NCI-H146 treated with DMSO at 0.1 percent for 48 hours (cell line): ENCODE data around the gene GRAP2.
"Not testable (repeated sequence)": the region's sequence is repeated elsewhere in the genome, so short reads cannot be mapped to it uniquely, and the experiment has no call there.

Experiments used
- DNase-seq: peaks from one replicate; lab custom pipeline; 2025; ENCODE audit not compliant: unreplicated experiment; lab: John Stamatoyannopoulos, UW

Gene GRAP2

DNA sequence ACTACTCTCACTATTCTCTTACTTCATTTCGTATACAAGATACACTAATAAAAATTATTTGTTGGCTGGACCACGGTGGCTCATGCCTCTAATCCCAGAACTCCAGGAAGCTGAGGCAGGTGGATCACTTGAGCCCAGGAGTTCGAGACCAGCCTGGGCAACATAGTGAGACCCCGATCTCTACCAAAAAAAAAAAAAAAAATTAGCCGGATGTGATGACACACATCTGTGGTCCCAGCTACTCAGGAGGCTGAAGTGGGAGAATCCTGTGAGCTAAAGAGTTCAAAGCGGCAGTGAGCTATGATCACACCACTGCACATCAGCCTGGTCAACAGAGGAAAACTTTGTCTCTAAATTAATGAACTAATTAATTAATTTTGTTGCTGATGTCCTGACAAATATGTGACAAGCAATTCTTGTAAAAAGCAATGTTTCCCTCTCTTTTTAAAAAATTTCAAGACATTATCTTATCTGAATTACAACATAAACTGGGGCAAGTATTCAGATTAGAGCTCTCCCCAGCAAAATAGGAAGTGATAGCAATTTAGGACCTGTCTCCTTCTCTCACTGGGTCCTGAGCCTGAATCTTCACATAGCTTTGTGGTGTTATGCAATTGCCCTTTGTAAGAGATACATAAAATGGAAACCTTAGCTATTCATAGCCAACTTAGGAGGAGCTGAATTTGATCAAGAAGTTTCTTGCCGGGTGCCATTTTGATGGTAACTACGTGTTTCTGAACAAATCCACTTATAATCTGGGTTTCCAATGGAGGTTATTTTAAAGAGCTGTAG, 41.8 kb downstream of the GRAP2 start:
- no peak for DNase-seq

DNA sequence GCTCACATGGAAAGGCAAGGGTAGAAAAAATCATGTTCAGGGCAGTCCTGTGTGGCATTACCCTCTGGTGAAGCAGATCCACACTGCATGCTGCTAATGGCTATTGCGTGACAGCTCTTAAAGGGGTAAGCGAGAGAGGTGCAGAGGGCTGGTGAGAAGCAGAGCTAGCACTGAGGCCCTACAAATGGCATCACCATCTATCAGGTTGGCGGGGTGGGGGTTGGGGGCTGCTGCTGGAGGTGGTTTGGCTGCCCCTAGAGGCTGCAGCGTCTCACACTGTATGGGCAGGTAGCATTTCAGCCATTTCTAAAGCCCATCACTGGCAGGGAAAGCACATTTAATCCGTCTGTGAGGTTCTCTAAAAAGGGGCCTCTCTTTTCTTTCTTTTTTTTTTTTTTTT, 42.5 kb downstream of the GRAP2 start:
- no peak for DNase-seq

DNA sequence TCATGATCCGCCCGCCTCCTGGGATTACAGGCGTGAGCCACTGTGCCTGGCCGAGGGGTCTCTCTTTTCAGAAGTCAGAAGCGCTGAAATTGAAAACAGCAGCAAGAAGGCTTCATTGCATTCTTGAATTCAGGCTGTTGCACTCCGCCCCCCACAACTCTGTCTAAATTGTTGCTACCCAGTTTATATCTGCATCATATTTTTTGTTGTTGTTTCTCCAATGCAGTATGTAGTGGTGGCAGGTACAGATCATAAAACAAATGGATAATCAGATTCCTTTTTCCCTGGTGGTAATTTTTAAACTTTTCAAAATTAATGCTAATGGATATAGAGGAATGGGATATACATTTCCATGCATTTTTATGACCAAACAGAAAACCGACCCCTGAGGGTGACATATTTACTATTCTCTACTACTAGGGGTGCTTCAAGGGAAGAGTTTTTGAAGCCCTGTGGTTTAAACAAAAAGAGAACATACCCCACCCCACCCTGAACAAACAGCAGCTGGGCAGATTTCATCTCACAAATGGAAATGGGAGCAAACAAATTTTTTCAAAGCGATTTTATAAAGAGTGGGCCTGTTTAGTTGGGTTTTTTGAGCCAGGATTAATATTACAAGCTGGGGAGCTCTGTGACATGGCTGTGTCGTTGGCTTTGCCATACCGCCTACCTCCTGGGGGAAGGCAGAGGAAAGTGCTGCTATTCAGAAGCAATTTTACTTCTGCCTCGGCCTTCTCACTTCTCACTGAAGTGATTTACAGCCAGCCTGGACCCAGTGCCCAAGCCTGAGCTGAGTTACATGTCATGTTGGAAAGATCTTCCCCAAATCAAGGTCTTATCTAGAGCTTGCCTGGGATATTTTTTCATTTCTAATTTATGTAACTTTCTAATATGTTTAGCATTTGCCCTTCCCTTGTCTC, 43.3 kb downstream of the GRAP2 start:
- peak; percentile 50 for DNase-seq

DNA sequence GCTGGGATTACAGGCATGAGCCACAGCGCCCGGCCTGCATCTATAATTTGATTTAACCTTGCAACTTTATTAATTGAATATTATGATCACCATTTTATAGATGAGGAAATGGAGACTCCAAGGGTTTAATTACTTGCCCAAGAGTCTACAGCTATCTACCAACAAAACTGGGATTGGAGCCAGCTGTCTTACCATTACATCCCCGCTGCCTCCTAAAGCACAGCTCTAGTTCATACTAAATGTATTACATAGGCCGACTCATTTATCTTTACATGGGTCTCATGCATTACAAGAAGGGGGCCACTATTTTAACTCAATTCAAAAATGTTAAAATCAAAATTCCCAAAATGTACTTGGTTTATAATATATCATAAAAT, 45.2 kb downstream of the GRAP2 start:
- DNase-seq, result no peak

DNA sequence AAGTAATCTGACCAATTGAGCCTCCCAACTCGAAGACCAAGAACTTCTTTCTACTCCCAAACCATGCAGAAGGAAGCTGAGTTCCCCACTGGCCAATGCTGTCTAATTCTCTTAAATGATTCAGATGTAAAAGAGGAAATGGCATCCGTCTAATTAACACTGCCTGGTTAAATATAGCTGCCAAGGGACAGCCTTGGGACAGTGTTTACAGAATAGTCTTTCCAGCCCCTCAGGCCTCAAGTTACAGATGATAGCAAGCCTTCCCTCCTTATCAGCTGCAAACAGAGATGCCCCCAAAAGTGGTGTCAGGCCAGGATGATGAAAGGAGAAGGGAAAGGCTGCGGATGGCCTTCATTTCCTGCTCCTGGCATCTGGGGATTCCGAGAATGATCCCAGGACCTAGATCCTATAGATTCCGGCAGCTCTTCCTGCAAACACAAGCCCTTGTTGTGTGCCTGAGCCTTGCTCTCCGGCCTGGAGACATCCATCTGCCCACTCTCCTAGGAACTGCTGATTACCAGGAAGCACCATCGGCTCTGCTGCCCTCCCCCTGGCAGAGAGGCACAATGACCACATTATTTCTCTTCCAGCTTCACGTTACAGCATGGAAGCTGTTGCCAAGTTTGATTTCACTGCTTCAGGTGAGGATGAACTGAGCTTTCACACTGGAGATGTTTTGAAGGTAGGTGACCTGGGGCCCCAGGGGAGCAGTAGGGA, 45.8 kb downstream of the GRAP2 start:
- DNase-seq, result peak; percentile 49

DNA sequence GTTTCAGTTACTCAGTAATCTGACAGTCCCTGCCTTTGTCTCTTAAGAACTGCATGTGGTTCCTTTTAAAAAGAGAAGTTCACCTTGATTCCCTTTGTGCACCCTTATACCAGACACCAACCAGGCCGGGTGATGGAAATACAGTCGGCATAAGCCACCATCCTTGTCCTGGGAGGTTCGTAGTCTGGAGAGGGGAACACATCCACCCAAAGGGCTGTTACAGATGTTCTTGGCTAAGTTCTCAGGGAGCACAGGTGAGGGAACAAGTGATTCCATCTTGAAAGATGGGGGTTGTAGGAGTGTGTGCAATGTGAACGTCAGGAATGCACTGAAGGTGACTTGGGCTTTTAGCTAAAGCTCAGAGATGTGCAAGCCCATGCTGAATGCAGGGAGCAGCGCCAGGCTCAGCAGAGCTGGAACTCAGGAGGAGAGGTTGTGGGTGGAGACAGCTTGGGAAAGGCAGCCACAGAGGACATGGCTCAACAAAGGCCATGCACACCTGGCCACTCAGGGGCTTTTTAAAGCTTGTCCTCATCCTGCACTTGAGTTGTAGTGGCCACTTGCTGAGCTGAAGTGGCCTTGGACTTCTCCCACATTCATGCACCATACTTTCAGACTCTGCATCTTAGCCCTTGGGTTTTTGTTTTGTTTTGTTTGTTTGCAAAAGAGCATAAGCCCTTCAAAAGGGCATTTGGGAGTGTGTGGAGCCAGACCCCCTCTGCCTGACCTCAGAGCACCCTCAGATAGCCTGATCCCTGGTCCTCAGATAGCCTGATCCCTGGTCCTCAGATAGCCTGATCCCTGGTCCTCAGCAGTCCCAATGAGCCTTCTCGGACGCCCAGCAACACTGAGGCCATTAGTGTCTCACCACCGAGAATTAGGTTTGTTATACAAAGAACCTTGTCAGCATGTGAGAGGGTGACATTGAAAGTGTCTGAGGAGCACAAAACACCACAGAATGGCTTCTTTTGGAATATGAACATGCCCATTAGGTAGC, 46.6 kb downstream of the GRAP2 start:
- no peak for DNase-seq

DNA sequence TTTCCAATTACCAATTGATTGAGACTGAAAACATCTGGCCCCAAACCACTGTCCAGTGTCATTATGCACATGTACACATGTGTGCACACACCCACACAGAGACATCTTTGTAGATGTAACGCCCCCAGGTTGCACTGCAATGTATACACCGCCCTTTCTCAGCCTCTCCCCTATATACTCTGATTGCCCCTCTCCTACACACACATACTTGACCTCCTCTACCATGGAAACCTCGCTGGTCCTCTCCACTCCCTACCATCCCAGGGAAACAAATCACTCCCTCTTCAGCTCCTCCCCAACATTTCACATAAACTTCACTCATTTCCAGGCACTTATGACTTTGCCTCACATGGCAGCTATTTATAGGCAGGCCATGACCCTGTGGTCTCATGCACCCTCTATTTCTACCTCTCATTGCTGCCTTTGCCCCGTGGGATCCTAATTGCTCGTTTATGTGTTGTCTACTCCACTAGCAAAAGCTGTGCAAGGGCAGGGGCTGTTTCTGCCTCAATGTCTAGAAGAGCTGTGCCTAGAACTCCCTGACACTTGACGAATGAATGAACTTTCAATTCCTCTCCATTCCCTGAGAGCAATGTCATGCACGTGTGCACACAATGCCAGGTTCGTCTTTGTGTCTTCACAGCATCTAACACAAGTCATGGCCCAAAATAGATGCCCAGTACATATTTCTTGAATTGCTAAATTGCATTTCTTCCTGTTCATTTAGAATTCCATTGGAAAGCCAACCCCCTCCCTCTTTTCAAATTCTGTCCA, 49.3 kb downstream of the GRAP2 start:
- no peak for DNase-seq

DNA sequence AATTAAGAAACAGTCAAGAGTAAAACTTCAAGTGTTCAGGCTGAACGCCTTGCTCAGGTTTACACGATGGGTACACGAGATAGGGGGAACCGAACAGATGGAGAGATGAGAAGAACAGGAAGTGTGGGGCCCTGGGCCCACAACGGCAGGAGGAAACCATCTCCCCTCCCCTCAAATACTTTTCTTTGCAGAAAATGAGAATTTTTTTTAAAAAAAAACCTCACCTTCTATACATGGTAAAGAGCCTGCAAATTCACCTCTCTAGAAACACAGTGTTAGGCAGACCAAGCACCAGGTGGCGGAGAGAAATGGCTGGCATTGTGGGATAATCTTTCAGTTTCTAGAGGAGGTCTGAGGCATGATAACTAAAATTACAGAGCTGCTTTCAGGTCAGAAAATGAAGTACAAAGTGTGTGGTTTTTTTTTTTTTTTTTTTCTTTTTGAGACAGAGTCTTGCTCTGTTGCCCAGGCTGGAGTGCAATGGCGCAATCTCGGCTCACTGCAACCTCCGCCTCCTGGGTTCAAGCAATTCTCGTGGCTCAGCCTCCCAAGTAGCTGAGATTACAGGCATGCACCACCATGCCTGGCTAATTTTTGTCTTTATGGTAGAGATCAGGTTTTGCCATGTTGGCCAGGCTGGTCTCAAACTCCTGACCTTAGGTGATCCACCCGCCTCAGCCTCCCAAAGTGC, 50.9 kb downstream of the GRAP2 start:
- DNase-seq, result not testable (repeated sequence)

DNA sequence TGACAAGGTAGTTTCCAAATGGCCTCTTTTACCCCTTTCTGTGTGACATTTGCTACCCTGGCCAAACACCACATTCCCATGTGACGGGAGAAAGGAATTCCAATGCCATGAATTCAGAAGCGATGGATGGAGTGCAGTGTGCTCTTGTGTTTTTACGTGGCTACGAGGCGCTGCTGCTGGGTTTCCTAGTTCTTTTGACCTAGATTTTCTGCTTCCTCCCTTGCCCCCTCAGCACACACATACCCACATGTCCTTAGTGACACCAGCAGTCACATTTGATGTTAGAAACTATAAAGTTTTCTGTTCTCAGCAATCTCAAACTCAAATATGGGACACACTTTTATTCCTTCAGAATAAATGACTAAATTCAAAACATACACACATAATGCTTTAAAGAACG, 51.5 kb downstream of the GRAP2 start:
- no peak for DNase-seq

DNA sequence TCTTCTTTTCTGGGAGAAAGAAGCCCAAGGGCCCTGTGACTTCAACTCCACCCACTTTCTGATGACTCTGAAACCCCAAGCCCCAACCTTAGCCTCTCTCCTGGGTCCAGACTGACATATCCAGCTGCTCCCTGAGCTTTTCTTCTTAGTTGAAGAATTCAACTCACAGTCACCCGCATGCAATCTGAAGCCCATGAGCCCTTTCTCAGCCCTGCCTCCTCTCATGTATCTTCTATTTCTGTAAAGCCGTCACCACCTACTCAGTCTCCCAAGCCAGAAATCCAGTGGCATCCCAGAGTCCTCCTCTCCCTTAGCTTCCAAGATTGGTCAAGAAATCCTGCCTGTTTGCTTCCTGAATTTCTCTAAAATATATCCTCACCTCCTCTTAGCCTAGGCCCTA, 52.2 kb downstream of the GRAP2 start:
- no peak for DNase-seq

DNA sequence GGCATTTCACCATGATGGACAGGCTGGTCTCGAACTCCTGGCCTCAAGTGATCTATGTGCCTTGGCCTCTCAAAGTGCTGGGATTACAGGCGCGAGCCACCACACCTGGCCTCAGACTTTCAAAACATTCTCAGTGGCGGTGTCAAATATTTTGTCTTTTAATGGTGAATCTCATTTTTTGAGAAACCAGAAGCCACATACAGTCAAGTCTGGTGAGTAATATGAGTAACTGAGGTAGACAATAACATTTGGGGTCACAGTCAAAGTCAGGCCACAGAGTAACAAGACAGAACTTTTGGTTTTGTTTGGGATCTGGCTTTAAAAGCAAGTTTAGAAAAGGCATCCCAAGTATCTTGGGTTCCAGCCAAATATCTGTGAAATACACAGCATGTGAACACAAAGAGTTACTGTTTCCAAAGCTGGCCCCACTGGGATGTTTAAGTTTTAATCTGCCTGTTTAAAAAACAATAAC, 53.7 kb downstream of the GRAP2 start:
- no peak for DNase-seq

DNA sequence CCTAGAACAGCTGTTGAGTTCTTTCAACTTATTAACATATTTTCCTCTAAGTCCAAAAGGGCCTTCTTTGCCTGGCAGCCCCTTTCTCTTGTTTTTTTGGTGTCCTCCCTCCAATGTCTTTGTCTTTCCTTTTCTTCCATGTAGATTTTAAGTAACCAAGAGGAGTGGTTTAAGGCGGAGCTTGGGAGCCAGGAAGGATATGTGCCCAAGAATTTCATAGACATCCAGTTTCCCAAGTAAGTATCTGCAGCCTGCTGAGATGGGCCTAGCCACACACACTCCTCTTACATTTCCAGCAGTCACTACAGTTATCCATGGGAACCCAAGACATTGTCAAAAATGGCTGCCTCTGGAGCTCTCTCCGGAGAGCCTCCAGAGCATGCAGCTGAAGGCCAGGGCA, 54.8 kb downstream of the GRAP2 start:
- DNase-seq, result no peak

DNA sequence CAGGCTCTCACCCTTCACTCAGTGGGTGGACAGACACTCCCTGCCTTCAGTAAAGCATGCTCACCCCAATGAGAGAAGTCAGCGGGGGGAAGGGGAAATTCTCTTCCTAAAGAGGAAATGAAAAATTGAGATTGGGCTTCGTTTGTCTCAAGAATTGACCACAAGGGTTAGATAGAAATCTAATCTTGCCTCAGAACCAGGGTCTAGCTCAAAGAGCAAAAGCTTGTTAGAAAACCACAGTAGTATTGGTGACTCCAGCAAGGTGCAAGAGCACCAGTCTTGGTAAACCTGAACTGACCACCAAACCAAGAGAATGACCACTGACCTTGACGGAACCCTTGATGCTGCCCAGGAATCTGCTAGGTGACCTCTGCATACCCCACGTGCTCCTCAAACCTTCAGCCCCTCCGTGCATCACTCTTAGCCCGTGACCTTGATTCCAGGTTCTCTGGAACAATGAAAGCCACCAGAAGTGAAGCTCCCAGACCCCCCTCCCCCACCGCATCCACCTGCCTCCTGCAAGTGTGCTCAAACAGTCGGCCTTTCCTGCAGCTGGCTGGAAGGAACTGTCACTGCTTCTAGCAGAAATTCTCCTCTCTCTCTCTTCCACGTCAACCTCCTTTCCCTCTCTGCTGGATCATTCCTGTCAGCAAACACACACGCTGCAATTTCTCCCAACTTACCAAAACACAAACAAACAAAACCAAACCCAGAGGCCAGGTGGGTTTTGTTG, 56.2 kb downstream of the GRAP2 start:
- DNase-seq, result peak; percentile 4

DNA sequence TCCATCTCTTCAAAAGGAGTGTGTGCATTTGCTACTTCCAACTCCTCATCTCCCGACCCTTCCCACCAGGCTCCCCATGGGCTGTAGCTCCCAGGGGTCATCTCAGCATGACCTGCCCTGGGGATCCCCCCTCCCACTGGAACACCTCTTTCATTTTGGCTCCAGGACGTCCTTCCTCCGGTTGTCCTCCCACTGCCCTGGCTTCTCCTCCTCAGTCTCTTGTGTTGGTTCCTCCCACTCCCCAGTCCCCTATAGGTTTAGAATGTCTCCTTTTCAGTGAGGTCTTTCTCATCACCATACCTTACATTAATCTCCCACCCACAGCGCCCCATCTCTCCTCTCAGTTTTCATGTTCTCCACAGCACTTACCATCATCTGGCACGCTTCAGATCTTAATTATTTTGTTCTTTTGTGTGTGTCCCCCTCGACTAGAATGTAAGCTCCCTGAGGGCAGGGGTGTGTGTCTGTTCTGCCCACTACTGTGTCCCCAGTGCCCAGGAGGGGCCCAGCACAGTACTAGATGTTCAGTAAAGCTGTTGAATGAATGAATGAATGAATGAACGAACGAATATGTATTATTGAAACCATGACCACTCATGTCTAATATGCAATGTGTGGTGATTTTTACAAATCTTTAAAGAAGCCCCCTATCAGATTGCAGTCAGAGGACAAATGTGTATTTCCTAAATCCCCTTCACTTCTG, 57.3 kb downstream of the GRAP2 start:
- no peak for DNase-seq

DNA sequence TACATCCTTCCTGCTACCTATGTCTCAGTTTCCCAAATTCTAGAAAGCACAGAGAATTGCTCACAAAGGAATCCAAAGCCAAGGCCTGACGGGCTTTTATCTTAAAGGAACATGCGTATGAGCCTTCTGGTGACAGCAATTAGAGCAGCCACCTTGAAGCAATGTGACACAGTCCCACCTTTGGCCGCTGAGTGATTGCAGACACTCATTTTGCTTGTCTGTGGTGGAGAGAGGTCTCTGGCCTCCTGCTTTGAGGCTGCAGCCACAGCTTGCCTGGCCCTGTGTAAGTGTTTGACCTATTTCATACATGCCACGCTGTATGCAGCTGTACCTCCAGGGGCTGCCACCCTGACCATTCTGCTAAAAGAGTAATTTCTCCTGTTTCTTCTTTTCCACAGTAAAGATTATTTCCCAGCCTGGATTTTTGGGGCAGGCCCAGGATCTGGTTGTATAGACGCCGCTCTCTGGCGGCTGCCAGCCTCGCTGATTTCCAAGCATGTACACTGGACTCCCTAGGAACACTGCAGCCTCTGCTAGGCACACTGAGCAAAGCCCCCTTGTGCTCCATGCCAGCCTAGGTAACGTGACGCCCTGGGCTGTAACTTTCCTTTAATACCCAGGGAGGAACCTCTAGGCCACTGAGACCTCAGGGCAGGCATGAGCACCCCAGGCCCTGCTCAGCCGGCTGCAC, 58.2 kb downstream of the GRAP2 start:
- no peak for DNase-seq

DNA sequence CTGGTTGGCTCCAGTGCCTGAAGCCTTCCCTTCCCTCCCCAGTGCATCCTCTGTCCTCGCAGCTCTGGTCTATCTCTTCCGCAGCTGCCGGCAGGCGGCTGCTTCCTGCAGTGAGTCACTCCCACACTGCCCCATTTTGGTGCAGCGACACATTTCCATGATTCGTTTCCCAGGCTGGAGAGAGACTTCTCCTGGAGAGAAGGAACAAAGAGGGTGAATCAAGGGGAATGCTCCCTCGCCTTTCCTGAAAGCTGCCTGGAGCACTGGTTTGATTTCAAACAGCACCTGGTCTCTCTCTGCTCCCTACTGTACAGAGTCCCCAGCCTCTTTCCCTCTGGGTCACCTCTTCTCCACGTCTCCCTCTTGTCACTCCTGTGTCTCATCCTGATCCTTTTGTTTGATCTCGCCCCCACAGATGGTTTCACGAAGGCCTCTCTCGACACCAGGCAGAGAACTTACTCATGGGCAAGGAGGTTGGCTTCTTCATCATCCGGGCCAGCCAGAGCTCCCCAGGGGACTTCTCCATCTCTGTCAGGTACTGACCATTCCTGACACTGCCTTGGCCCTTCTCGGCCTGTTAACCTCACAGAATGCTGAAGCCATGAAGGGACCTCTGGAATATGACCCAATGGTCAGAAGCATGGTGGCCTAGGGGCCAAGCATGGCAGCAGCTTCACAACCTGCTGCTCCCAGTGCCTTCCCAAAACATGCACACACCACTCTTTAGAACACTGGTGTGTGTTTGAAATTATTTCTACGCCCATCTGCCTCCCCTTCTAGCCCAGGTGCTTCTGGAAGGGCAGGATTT, 59.0 kb downstream of the GRAP2 start, which contains the start of gene TMA7B:
Gene TMA7B, plus strand, starts transcription at position 758 of the 808 bp plus-strand sequence. CDS start 3,978 bp downstream, outside the sequence.
- no peak for DNase-seq
